Gastrocnemius medialis (tissue), 4 donors: ENCODE results near the gene PRR20G.

Source experiments
- CTCF ChIP-seq, 5 experiments: fragments of 450-650 bp in 3 of 5; fragments of 200-600 bp in 2 of 5; sonication (generic) in 2 of 5; IDR thresholded peaks in 4 of 5; conservative IDR thresholded peaks in 1 of 5; 1 replicate in 4 of 5; 2 replicates in 1 of 5; pipeline ENCODE4 v1.5.1; 2016 to 2019; ENCODE audit warnings: antibody characterized with exemption in 5 of 5, mild to moderate bottlenecking in 3 of 5, moderate library complexity in 3 of 5
- POLR2A ChIP-seq, 2 donors: fragments of 450-650 bp; IDR thresholded peaks; one replicate each; pipeline ENCODE4 v1.6.1; 2017; ENCODE audit warnings: antibody characterized with exemption in 2 of 2, mild to moderate bottlenecking in 2 of 2, moderate library complexity in 2 of 2

GRCh38 chr3:127261925-127262324 is 25.9 kb downstream of the PRR20G start:
- TF ChIP-seq CTCF (IDR thresholded peaks at IDR 0.05 in 4 of 5, conservative IDR thresholded peaks at IDR 0.05 in 1 of 5) (no peak), POLR2A (IDR thresholded peaks at IDR 0.05) (no peak)
